NCI-H345 treated with DMSO at 0.1 percent for 48 hours (cell line): ENCODE measurements around the gene FGF12.

ENCODE experiments used
- DNase-seq: peaks from one replicate; lab custom pipeline; 2025; ENCODE audit not compliant: unreplicated experiment; lab: John Stamatoyannopoulos, UW

The FGF12 gene

DNA sequence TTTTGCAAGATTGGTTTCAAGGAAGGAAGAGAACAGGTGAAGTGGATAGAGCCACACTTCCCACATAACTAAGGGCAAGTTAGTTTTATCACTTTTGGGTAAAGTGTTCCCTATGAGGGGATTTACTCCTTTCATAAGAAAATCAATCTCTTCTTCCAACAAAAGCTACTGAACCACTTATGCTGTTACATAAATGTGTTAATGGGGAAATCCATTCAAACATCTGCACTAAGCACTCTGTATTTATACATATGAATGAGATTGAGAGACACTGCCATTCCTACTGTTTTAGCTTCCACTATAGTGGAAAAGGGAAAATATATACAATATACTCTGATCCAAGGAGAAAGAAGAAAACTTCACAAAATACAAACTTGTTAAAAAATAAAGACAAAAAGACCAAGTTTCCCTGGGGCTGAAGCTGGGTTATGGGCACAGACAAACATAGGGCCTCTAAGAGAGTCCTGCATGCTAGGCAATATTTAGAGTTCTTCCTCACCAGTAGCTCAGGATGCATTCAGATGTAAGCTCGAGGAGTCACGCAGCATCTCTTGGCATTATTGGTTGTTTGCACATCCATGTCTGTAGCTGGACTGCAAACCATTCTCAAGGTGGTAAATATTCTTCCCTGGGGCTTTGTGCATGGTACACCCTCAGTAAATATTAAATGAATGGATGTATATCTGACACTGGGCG lies 454.2 kb downstream of the FGF12 start:
- no peak for DNase-seq

DNA sequence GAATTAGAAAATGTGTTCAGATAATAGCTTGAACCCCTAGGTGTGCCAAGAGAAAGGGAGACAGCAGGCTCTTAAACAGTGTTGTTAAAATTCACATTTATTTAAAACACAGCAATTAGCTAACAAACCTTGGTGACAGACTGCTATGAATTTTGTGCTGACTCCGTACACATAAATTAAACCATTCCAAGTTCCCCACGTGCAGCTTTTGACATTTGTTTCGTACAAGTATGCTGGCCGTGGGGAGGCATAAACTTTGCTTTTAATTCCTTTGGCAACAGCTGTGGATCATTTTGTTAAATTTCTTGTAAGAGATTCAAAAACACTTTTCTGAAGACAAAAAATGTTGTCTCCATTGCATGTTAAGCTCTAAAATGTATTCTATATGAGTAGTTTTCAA lies 465.3 kb downstream of the FGF12 start:
- no peak for DNase-seq

DNA sequence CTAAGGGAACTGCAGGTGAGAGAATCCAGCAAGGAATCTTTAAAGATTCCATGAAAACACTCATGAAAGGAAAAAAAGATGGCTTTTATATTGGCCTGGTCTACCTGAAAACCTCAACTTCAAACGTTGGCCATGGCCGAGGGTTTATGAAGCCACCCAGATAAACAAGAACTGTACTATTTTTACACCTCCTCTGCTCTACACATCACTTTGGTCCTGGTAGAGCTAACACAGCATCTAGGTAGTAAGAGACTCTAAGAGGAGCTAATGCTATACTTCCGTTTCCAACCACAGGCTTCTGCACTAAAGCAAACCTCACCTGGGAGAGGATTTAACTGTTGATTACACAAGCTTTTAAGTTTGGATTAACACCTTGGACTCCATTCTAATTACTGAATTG lies 466.2 kb downstream of the FGF12 start:
- no peak for DNase-seq

DNA sequence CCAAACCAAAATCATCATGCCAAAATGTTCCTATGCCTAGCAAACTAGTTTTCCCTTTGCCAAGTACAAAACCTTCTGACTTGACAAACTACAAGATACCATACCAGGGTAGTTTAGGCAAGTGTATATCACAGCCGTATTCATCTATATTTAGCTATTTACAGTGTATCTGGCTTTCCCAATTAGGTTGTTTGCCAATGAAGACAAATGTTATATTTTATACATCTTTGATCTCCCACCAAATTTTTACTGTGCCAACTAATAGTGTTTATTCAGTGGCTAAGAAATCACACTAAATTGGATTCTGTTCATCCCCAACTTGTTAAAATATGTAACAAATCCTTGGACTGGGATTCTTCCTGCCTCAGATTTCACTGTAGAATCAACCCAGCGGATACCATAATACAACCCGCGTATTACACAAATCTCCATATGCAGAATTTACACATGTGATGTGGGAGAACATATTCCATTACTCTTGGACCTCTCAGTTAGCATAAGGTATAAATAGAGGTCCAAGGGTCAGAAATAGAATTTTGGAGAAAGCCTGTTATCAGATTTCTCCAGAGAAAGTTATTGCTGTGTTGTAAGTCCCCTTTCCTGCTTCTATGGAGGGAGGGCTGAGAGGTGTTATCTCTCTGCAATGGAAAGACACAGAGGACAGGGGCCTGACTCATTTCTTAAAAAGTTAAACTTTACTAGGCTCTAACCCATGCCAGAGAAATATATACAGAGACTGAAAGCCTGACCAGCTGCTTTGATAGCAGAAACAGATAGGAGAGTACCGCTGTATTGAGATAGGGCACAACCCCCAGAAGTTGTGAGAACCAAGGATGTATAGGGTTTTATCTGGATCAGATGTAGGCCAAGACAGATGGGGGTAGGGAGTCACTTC lies 467.0 kb downstream of the FGF12 start:
- no peak for DNase-seq

DNA sequence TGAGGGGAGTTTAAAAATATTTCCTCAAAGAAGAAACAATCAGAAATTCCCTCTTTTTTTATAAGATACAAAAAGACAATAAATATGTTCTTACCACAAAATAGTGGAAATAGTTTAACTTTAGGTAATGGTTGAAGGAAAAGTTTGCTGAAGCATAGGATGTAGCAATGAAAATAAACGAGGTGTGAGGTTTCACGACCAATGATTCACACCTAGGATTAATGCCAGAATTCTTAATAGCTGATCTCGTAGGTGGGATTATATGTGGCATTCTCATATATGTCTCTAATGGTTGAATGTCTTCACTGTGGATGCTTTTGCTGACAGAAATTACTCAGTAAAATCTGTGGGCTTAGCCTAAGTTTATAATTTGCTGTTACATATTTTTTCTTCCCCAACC lies 467.7 kb downstream of the FGF12 start:
- no peak for DNase-seq

DNA sequence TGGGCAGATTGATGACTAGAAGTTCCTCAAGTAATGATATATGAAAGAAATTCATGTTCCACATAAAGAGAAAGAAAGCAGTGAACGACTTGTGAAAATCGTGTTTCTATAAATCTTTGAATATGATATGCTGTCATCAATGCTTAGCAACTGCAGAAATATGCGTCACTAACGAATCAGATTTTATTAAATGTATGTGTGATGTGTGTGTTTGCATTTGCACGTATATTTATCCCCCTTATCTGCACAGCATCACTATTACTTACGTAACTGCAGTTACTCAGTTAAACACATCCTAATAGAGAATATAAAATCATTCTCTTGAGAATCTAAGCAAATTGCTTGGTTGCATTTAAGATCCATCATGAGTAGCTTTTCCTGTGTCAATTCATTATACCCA lies 468.6 kb downstream of the FGF12 start:
- DNase-seq = no peak

DNA sequence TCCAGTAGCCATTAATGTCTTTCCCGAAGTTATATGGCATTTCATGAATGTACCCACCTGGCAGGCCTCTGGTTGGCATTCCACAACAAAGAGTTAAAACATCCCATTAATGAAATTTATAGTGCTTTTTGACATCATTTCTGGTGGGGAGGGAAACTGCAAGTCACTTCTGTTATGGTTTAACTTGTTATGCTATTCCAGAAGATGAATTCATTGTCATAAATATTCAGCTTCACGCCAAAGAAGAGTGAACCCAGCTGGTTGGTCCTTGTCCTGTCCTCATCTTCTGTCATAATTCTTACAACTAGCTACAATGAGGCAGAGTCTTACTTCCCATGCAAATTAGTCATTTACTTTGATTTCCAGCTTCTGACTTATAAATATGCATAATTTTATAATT lies 471.5 kb downstream of the FGF12 start:
- no peak for DNase-seq

DNA sequence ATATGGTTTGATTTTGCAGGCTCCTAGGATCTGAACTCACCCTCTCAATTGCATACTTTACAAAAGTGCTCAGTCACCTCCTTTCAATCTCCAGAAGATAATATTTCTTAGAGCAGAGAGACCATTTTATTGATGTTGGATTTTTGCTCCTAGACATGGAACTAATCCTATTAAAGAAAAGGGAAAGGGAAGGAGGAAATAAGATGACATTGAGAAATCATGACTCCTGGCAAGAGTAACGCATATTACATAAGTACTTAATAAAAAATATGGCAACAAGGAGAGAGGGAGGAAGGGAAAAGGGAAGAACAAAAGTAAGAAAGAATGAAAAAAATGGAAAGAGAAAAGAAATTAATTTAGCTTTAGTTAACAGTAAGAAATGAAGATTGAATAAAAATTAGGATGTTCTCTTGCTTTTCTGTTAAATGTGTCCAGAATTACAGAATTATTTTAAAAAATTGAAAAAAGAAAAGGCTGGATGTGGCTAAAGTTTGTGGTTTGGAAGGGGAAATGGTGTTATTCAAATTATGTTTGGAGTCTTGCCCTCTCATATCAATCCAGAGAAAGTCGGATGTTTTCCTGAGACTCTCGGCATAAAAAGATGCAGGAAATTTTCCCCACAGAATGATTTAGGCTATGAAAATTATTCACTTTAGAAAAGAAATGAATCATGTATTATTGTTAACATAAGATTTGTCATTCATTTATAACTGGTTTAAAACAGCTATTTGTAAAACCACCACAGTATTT lies 474.0 kb downstream of the FGF12 start:
- no peak for DNase-seq

DNA sequence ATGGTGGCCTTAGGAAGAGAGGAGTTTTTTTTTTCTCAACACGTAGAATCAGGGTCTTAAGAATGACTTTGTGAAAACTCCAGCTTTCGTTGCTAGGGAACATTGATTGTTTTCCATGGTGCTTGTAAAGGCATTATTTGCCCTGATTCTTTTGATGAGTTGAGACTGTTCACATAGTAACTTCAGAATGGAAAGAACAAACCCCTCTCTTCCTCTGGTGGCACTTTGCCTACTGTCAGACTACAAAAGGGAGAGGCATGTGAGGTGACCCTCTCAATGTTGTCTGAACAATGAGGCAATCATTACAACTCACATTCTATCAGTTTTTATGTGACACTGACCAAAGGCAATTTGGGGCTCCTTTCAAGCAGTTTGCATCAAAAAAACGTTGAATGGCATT lies 477.8 kb downstream of the FGF12 start:
- DNase-seq = no peak

DNA sequence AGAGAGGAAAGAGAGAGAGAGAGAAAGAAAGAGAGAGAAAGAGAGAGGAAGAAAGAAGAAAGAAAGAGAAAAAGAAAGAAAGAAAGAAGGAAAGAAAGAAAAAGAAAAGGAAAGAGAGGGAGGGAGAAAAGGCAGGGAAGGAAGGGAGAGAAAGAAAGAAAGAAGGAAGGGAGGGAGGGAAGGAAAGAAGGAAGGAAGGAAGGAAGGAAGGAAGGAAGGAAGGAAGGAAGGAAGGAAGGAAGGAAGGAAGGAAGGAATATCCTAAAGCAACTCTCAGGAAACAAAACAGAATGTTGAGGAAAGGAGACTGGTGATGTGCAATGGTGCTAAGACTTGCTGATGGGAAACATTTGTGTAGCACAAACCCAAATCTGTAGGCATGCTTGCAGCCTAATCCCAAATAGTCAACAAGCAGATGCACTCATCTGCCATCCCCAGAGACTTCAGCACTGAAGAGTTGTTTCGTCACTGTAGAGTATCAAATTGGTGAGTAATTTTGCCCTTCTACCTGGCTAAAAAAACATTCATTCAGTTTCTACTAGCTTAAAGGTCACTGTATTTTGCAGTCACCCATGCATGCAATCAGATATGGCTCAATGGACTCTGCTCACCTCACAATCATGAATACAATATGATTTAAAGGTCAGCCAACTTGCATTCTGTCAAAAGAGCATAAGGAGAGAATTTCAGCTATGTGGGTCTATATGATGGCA lies 480.3 kb downstream of the FGF12 start:
- no peak for DNase-seq

DNA sequence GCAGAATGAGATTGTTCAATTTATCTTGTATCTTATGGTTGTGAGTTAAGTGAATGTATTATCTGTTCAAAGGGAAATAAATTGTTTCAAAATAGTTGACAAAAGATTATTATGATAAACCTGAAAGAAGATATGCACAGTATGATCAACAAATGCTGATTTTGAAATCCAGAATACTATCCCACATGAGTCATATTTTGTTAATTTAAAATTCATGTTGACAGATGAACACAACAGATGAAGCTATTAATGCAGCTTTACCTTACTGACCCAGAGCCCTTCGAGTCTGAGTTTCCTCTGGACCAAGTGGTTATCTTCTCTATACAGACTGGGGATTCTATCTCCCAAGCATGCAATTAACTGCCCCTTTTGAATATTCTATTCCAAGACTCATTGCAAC lies 482.8 kb downstream of the FGF12 start:
- no peak for DNase-seq

DNA sequence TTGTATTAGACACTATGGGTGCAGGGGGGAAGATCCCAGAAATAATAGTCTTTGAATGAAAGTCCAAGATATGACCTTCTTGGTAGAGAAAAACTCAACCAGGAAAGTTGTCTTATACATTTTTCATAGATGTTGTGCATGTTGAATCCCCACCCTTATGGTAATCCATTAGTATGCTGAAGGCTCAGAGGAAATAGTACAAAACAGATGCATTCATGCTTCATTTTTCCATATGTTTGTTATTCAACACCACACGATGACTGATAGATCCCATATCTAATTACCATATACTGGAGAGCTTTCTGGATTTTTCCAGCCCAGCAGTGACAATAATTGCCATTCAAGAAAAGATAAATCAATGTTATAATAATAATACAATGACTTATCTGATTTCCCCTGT lies 487.4 kb downstream of the FGF12 start:
- no peak for DNase-seq

DNA sequence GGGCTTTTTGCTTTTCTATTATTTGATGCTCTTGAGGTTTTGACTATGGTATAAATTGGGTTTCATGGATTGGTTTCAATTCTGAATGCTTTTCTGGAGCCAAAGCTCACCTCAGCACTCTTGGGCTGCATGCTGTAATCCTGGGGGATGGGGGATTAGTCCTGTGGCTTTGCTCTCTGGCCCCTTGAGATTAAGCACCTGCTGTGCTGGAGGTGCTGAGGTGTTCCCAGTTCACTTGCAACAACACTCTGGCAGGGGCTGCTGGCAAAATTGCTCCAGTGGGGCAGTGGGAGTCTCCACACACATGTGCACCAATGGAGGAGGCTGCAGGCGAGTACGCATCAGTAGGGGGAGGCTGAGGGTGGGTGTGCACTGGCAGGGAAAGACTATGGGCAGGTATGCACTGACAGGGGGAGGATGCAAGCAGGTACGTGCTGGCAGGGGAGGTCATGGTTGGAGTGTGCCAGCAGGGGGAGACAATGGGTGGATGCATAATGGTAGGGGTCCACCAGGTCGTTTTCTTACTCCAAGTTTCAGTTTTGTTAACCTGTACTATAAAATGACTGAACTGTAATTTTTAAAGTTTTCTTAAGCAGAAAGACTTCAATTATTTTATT lies 489.2 kb downstream of the FGF12 start:
- no peak for DNase-seq

DNA sequence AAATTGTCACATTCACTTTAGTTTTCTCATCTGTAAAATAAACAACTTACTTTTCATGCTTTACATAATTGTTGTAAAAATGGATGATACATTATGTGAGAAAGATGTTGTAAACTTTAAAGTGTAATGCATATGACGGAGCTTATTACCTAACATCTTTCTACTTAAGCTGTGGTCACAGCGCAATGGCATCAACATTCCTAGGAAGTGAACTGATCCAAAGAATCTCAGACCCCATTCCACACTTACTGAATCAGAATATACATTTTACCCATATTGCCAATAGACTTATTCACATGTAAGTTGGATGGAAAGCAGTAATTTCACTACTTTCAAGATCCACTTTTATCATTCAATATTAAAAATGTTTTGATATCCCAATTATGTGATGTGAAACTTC lies 497.5 kb downstream of the FGF12 start:
- no peak for DNase-seq

DNA sequence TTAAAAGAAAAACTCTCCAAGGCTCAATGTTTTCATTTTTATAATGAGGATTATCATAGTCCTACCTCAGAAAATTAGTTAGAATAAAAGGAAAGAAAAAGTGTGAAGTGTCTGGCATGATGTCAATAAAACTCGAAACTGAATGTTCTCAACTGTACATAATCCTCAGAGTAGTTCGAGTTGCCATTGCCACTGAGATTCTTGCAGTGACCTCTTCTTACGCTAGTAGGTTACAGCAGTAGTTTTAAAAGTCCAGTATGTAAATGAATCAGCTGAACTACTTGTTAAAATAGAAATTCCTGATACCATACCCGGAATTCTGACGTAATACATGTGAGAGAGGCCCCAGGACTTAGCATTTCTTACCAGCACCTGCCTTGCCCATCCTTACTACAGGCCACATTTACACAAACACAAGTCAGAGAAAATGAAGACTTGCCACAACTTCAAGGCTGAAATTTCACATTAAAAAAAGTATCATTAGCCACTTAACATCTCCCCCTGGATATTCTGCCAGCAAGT lies 502.6 kb downstream of the FGF12 start:
- DNase-seq = no peak

DNA sequence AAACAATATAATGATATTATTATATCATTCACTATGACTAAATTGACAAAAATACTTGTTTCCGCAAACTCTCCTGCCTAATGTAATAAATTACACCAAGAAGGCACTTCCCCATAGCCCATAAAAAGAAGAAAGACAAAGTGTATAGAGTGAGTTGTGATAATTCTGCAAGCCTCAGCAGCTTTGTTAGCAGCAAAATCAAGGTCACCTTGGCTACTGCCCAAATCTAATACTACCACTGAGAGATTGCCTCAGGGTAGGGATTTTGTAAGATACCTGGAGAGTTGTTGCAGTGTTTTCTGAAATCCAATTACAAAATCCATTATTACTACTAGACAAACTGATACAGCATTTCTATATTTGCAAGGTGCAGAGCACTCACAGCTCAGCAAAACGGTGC lies 503.5 kb downstream of the FGF12 start:
- DNase-seq = no peak

DNA sequence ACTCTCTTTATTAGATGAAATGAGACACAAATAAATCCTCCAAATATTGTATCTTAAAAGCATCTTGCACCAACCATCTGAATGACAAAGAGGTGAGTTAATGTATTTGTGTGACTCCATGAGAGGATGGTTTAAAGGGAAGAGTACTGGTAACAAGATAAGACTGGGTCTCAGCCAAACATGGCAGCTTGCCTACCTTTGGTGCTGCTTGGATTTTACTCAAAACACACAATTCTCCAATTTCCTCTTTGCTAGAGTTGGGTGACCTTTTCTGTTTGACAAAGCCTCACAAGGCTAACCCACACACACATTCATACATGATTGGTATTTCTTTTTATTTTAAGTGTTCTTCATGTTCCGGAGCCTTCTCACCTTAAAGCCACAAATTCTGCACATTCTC lies 506.4 kb downstream of the FGF12 start:
- no peak for DNase-seq

DNA sequence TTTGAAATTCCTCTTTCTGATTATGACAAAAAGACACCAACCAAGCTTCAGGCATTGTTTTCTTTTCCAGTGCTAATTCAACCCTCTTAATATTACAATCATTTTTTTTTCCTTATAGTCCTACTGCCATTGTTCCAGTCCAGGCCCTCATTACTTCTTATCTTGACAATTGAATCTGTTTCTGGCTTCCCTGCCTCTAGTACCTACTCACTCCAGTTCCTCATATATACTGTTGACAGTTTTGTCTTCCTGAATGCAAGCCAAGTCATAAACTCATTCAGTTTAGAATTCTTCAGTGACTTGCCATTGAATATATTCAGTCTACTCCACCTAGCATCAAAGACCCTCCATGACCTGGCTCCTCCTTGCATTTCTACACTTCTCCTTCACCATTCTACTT lies 507.4 kb downstream of the FGF12 start:
- no peak for DNase-seq

DNA sequence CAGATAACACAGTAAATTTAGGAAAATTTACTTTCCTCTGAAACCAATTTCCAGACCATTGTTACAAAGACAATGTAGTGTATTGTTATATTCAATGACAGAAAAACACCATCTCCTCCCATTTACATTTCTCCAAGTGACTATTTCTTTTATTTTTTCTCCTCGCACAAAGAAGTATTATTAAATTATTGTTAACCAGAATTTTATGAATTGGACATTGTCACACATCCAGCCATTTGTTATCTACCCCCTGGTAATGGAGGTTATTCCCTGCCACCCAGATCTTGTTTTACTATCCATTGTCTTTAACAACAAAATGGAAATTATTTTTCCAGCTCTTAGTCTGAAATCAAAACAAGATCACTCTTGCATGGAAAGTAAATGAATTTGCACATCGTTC lies 511.3 kb downstream of the FGF12 start:
- DNase-seq = no peak

DNA sequence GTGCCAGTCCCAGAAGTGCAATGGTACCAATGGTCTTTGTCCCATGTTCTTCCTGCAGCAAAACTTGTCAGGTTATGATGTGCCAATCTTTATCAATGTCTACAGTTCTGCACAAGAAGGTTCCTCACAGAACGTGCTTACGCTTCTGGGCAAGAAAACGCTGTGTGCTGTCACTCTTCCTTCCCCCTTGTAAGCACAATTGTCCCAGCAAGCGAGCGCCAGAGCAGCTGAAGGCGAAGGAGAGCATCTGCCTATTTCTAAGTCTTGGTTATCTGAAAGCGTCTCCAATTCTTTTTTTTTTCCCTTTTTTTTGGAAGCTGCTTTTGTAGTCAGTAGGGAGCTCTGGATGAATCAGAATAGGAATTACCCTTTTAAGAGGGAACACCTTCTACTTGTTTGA lies 514.4 kb downstream of the FGF12 start:
- no peak for DNase-seq

DNA sequence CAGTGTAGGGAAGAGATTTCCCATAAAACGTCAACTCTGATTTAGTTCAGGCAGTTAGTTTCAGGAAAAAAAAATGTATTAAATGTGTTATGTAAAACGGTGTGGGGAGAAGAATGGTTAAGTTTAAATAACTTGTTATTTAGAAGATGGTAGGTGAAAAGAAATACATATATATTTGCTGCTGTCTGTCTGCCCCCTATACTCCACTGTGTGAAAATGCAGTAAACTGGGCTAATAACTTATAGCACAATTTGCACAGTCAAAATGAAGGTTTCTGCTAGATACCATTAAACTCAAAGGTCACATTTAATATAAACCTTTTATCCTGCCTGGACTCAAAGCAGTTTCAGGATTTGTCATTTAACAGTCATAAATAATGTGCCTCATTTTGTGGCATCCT lies 515.0 kb downstream of the FGF12 start:
- DNase-seq = no peak
